CD4-positive, alpha-beta T cell treated with Interleukin-1 beta for 1 hour (primary cell): ENCODE data around the gene LRP1-AS.

Experiments
- DNase-seq, 2 donors: peaks; one replicate each; pipeline ENCODE4 v3.0.0-alpha.2; 2020 to 2022

LRP1-AS gene

GRCh38 chr12:57095440-57095839 is 52.0 kb downstream of the LRP1-AS start:
- no peak for DNase-seq
